Epithelial cell of proximal tubule (primary cell): ENCODE measurements around the gene CELF5. TPM values are rescaled to one million over a fixed set of nuclear protein-coding genes. Genes with fewer than 3 reads are reported as not detected.
A peak's percentile ranks its signal among the peaks of the same experiment; 100 is the strongest.
"Not testable (repeated sequence)": the region's sequence is repeated elsewhere in the genome, so short reads cannot be mapped to it uniquely, and the experiment has no call there.

Experiments
- DNase-seq: peaks from one replicate; pipeline ENCODE4 v3.0.0-alpha.2; 2011; ENCODE audit warnings: low read depth
- H3K4me3 ChIP-seq: 2 replicates; pipeline ENCODE4 v1.5.1; 2011; ENCODE audit warnings: low read depth, mild to moderate bottlenecking, low read length
- CTCF ChIP-seq: conservative IDR thresholded peaks from 2 replicates; pipeline ENCODE4 v1.5.1; 2012; ENCODE audit warnings: low read depth, mild to moderate bottlenecking, low read length
- total RNA-seq: library from RNA; depleted of rRNA; stranded (reverse); fragments of >200 nt; gene quantifications from 2 replicates; pipeline ENCODE4 v1.2.3, GENCODE V29; 2015

The CELF5 gene
- total RNA-seq, 1 donor from 2014 or later = not detected

- DNase-seq = no peak
- no peak overlapping the region for H3K4me3 ChIP-seq
- TF ChIP-seq CTCF = no peak
These were observed 71.1 kb downstream of the CELF5 start for GRCh38 chr19:3295581-3295980.

- DNase-seq = no peak
- TF ChIP-seq CTCF = no peak
- no peak overlapping the region for H3K4me3 ChIP-seq
These were observed 71.6 kb downstream of the CELF5 start for GRCh38 chr19:3296034-3296433.

- DNase-seq = no peak
- H3K4me3 ChIP-seq = no peak overlapping the region
- no peak for TF ChIP-seq CTCF
These were observed 72.0 kb downstream of the CELF5 start for GRCh38 chr19:3296446-3296845.

GRCh38 chr19:3298853-3299449 is 74.5 kb downstream of the CELF5 start:
- H3K4me3 ChIP-seq = no peak overlapping the region
- TF ChIP-seq CTCF = no peak
- DNase-seq = no peak

- DNase-seq, H3K4me3 ChIP-seq: not testable (repeated sequence)
These were observed 76.1 kb downstream of the CELF5 start for GRCh38 chr19:3300566-3300965.

GRCh38 chr19:3302755-3303154 is 78.3 kb downstream of the CELF5 start:
- H3K4me3 ChIP-seq = no peak overlapping the region
- TF ChIP-seq CTCF = peak; percentile 16
- no peak for DNase-seq

GRCh38 chr19:3304871-3305423 is 80.5 kb downstream of the CELF5 start:
- no peak overlapping the region for H3K4me3 ChIP-seq
- TF ChIP-seq CTCF = peak; percentile 85
- DNase-seq = no peak
